ENCODE results near the gene TMEM89. TPM values are rescaled to one million over a fixed set of nuclear protein-coding genes. Genes with fewer than 3 reads are reported as not detected.

TMEM89 gene
- total and polyA plus RNA-seq, 2 of the 13 experiments (the other 11 are each of a cell fraction or from before 2014, with no cell fraction given): 0.31 to 0.59 TPM

DNA sequence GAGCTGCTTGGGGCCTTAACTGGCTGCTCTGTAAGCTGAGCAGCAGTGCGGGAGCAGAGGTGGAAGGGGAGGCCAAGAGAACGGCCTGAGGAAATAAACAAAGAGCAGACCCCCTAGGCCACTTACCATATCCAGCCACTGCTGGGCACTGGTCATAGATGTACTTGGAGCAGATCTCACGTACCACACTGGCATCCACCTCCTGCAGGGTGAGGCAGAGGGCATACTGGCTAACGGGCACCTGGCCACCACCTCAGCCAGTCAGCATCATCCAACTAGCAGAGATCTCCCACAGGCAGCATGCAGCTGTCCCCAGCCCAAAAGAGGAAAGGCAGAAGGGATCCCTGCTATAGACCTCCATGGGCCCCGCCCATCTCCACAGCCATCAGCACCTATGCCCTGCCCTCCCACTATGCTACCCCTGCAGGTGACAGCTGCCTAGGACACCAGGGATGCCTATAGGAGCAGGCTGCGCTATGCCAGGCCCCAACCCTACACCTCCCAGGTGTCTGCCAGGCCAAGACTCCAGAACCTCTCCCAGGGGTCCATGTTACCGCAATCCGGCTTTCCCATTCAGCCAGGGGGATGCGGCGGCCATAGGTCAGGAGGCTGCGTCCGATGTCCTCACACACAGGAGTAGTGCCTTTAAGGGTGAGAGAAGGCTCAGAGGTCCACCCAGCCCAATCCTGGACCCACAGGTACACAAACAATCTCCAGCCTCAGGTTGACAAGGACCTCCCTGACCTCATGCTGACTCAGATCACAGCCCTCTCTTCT, 21.9 kb downstream of the TMEM89 start:
- no peak for FAIRE-seq
- H3K9me3 ChIP-seq (ENCODE audit: low read length): no peaks in the 10 kb centered on the region
- WGBS (ENCODE audit: low lambda C conversion rate): 96% methylated on average over 8 of the region's 12 CpGs
- H3K4me3 ChIP-seq (replicated peaks in 1 of 3; ENCODE audit: insufficient read depth in 1 of 3, low read depth in 2 of 3, low read length in 3 of 3): no peak overlapping the region
- no peak overlapping the region for H3K27ac ChIP-seq (ENCODE audit: extremely low read length, insufficient read depth, low read length)
- H3K36me3 ChIP-seq (replicated peaks in 1 of 2; ENCODE audit: control insufficient read depth in 1 of 2, insufficient read depth in 2 of 2, low read length in 2 of 2): peaks cover 43 to 68% of the 10 kb centered on the region in 2 experiments
- no peak overlapping the region for H2AFZ ChIP-seq (ENCODE audit: low read length)
- DNase-seq (ENCODE audit: low spot score): no peak
- no peaks in the 10 kb centered on the region for H3K79me2 ChIP-seq (ENCODE audit: insufficient read depth, low read length)
- POLR2A ChIA-PET: interaction anchor here (1.5 to 3.3 kb wide), 2 partner anchors 10 to 36 kb away, joined by 5 to 11 read pairs; partner anchors contain the start of genes SLC26A6 and UQCRC1
- intact Hi-C loops (cut with micrococcal nuclease; ENCODE audit: unreplicated experiment): no loop called here
- ATAC-seq: no peak
- no peak for TF ChIP-seq MYNN (CRISPR knock-in tag; IDR thresholded peaks at IDR 0.05; ENCODE audit: low read depth)
- TF ChIP-seq, protein P1, sequence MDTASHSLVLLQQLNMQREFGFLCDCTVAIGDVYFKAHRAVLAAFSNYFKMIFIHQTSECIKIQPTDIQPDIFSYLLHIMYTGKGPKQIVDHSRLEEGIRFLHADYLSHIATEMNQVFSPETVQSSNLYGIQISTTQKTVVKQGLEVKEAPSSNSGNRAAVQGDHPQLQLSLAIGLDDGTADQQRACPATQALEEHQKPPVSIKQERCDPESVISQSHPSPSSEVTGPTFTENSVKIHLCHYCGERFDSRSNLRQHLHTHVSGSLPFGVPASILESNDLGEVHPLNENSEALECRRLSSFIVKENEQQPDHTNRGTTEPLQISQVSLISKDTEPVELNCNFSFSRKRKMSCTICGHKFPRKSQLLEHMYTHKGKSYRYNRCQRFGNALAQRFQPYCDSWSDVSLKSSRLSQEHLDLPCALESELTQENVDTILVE (CRISPR knock-in tag; IDR thresholded peaks at IDR 0.05): no peak
- no peak for TF ChIP-seq NR2F2 (IDR thresholded peaks at IDR 0.05; ENCODE audit: borderline replicate concordance, low read depth)
- no peak for TF ChIP-seq MZF1 (CRISPR knock-in tag; IDR thresholded peaks at IDR 0.05; ENCODE audit: borderline replicate concordance)
- no peak for TF ChIP-seq AKAP8 (CRISPR knock-in tag; IDR thresholded peaks at IDR 0.05)
- in situ Hi-C loops (cut with HindIII; ENCODE audit: extremely low pct_ligation_motif_present, low pct_unique_long_range_greater_than_20kb): no loop called here
- no TSS peak for BruUV-seq (replicated peaks)
- H3K9ac ChIP-seq (ENCODE audit: insufficient read depth, low read depth, low read length): no peak overlapping the region
- peaks cover 14% of the 10 kb centered on the region; the same call in 1 of the 2 replicates for H4K20me1 ChIP-seq (ENCODE audit: insufficient read depth, low read length)
- H3K27me3 ChIP-seq (ENCODE audit: control insufficient read depth in 1 of 2, insufficient read depth in 2 of 2, low read length in 2 of 2): no peaks in the 10 kb centered on the region
- CTCF ChIA-PET (ENCODE audit: low intra/inter-chr PET ratio, low total read pairs): no interaction called here
- peaks cover 39% of the 10 kb centered on the region for H3K4me1 ChIP-seq (ENCODE audit: insufficient read depth, low read length)
- no peak overlapping the region for H3K4me2 ChIP-seq (ENCODE audit: low read depth, low read length)

DNA sequence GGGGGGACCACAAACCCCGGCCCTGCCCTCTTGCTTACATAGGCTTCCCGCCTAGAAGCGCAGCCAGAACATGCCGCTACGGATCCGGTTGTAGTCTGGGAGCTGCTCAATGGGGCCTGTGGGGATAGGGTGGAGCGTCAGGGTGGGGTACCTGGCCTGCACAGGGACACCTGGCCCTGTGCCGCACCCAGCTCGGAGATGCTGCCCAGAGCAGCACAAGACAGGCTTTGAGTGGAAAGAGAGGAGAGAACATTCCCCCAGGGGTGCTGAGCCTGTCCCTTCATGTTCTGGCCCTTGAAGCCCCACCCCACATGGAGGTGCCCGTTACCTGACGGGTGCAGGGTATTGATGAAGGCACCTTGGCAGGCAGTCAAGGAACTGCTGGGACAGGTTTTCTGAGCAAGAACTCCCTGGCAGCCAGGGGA, 22.5 kb downstream of the TMEM89 start:
- no TSS peak for BruUV-seq (replicated peaks)
- Histone ChIP-seq H4K20me1 (ENCODE audit: insufficient read depth, low read length) (peaks cover 9% of the 10 kb centered on the region; the same call in 1 of the 2 replicates), H3K4me2 (ENCODE audit: low read depth, low read length) (no peak overlapping the region), H3K4me3 (replicated peaks in 1 of 3; ENCODE audit: insufficient read depth in 1 of 3, low read depth in 2 of 3, low read length in 3 of 3) (no peak overlapping the region), H3K9ac (ENCODE audit: insufficient read depth, low read depth, low read length) (no peak overlapping the region), H3K27me3 (ENCODE audit: control insufficient read depth in 1 of 2, insufficient read depth in 2 of 2, low read length in 2 of 2) (no peaks in the 10 kb centered on the region), H3K36me3 (replicated peaks in 1 of 2; ENCODE audit: control insufficient read depth in 1 of 2, insufficient read depth in 2 of 2, low read length in 2 of 2) (peaks cover 37 to 62% of the 10 kb centered on the region in 2 experiments), H3K9me3 (ENCODE audit: low read length) (no peaks in the 10 kb centered on the region), H3K79me2 (ENCODE audit: insufficient read depth, low read length) (no peaks in the 10 kb centered on the region), H3K4me1 (ENCODE audit: insufficient read depth, low read length) (peaks cover 45% of the 10 kb centered on the region), H3K27ac (ENCODE audit: extremely low read length, insufficient read depth, low read length) (no peak overlapping the region), H2AFZ (ENCODE audit: low read length) (no peak overlapping the region)
- CTCF ChIA-PET (ENCODE audit: low intra/inter-chr PET ratio, low total read pairs): no interaction called here
- FAIRE-seq (no peak), ATAC-seq (no peak), DNase-seq (ENCODE audit: low spot score) (no peak)
- intact Hi-C loops (cut with micrococcal nuclease; ENCODE audit: unreplicated experiment) (no loop called here), in situ Hi-C loops (cut with HindIII; ENCODE audit: extremely low pct_ligation_motif_present, low pct_unique_long_range_greater_than_20kb) (no loop called here)
- POLR2A ChIA-PET: interaction anchor here (1.0 to 3.3 kb wide), 6 partner anchors 10 to 37 kb away, joined by 3 to 11 read pairs (median 4); partner anchors contain the start of genes SLC26A6 and UQCRC1
- WGBS (ENCODE audit: low lambda C conversion rate): 96% methylated on average over 11 of the region's 11 CpGs
- TF ChIP-seq HOXA7 (CRISPR knock-in tag; IDR thresholded peaks at IDR 0.05) (no peak), ZNF619 (CRISPR knock-in tag; IDR thresholded peaks at IDR 0.05) (no peak), HNRNPH1 (optimal IDR thresholded peaks at IDR 0.05; ENCODE audit: low read depth, low read length) (no peak)
- TF ChIP-seq, protein P2, sequence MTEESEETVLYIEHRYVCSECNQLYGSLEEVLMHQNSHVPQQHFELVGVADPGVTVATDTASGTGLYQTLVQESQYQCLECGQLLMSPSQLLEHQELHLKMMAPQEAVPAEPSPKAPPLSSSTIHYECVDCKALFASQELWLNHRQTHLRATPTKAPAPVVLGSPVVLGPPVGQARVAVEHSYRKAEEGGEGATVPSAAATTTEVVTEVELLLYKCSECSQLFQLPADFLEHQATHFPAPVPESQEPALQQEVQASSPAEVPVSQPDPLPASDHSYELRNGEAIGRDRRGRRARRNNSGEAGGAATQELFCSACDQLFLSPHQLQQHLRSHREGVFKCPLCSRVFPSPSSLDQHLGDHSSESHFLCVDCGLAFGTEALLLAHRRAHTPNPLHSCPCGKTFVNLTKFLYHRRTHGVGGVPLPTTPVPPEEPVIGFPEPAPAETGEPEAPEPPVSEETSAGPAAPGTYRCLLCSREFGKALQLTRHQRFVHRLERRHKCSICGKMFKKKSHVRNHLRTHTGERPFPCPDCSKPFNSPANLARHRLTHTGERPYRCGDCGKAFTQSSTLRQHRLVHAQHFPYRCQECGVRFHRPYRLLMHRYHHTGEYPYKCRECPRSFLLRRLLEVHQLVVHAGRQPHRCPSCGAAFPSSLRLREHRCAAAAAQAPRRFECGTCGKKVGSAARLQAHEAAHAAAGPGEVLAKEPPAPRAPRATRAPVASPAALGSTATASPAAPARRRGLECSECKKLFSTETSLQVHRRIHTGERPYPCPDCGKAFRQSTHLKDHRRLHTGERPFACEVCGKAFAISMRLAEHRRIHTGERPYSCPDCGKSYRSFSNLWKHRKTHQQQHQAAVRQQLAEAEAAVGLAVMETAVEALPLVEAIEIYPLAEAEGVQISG (CRISPR knock-in tag; IDR thresholded peaks at IDR 0.05): no peak
- TF ChIP-seq, protein P3, sequence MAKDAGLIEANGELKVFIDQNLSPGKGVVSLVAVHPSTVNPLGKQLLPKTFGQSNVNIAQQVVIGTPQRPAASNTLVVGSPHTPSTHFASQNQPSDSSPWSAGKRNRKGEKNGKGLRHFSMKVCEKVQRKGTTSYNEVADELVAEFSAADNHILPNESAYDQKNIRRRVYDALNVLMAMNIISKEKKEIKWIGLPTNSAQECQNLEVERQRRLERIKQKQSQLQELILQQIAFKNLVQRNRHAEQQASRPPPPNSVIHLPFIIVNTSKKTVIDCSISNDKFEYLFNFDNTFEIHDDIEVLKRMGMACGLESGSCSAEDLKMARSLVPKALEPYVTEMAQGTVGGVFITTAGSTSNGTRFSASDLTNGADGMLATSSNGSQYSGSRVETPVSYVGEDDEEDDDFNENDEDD (CRISPR knock-in tag; IDR thresholded peaks at IDR 0.05; ENCODE audit: borderline replicate concordance): no peak
